HS-27A (cell line): ENCODE data around the gene PMEL.
A peak's percentile ranks its signal among the peaks of the same experiment; 100 is the strongest.
"Not testable (repeated sequence)": the region's sequence is repeated elsewhere in the genome, so short reads cannot be mapped to it uniquely, and the experiment has no call there.

Experiments
- DNase-seq: peaks from one replicate; pipeline ENCODE4 v3.0.0-alpha.2; 2012; ENCODE audit warnings: low read depth, missing footprints

Gene PMEL

GRCh38 chr12:55942055-55942454 lies 23.8 kb downstream of the PMEL start:
- no peak for DNase-seq

DNA sequence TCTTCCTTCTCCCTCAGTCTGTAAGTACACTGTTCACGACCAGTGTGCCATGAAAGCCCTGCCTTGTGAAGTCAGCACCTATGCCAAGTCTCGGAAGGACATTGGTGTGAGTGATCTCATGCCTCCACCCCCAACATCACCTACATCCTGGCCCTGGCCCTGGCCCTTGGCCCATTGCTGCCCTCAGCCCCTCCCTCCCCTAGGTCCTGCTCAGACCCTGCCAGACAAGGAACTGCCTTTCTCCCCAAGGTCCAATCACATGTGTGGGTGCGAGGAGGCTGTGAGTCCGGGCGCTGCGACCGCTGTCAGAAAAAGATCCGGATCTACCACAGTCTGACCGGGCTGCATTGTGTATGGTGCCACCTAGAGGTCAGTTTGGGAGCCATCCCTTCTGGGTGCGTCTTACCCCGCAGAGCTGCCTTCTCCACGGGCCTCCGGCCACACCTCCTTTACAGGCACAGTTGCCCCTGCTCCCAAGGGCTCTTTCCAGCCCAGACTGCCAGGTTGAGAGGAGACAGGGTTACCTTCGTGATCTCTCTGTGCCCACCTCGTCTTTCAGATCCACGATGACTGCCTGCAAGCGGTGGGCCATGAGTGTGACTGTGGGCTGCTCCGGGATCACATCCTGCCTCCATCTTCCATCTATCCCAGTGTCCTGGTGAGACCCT lies 25.6 kb downstream of the PMEL start:
- no peak for DNase-seq

GRCh38 chr12:55938826-55939501 lies 26.9 kb downstream of the PMEL start:
- DNase-seq: no peak

DNA sequence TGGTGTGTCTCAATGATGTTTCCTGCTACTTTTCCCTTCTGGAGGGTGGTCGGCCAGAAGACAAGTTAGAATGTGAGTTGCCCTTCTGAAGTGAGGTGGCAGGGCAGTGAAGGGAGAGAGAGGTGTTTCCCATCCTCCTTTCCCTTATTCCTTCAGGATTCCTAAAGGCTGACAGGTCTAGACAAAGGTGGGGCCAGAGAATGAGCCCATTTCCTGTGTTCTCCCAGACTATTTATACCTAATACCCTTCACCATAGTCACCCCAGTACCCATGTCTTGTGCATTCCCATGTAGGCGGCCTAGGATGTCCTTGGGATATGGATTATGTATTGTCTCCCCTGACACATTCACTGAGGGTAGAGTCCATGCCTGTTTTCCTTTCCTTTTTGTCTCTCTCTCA lies 27.9 kb downstream of the PMEL start:
- no peak for DNase-seq

DNA sequence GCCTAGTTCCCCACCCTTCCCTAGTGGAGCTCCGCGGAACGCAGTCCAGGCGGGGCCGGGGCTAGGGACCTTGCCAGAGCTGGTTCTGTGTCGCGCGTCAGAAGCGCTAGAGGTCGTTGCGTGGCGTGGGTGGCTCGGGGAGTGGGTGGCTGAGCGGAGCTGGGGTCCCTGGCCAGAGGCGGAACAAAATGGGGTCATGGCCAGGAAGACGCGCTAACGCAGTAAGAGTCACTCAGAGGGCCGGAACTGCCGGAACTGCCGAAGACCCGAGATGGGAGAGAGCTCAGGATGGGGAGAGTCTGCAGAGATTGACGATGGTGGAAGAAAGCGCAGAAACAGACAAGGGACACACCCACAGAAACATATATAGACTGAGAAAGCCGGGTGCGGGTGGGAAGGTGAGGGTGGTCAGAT lies 30.1 kb downstream of the PMEL start:
- DNase-seq: no peak

- DNase-seq: no peak
Measured at GRCh38 chr12:55934773-55935172, 31.1 kb downstream of the PMEL start.

GRCh38 chr12:55933799-55934742 lies 31.8 kb downstream of the PMEL start:
- DNase-seq: no peak

- no peak for DNase-seq
Measured at GRCh38 chr12:55933169-55933798, 32.6 kb downstream of the PMEL start.

- DNase-seq: no peak
Measured at GRCh38 chr12:55932551-55932910, 33.3 kb downstream of the PMEL start.

DNA sequence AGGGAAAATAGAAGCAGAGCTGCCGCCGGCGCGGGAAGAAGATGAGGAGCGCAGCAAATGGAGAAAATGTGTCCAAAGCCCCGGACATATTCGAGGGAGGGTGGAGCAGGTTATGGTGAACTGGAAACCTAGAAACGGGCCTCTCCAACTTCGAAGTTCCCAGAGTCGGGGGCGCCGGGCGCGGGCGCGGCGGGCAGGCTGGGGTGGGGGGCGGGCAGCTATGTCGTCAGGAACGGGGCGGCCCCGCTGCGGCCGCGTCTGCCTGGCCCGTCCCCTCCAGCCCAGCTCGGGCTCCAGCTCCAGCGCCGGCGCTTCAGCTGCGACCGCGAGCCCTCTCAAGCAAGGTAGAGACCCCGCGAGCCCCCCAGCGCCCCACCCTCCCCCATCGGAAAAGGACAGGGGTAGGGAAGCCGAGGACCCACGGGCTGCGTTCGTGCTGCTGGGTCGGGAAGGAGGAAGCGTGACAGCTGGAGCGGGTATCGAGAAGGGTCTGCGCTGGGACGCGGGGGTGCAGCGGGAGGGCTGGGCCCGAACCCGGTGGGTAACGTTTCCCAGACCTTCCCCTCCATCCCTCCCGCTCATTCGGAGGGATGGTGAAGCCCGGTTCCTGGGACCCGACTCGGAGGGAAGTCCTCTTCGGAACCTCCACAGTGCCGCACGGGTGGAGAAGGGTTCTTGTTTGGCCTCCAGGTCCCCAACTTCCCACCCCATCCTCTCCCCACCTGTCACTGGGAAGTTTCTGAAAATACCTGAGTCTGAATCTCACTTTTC lies 33.9 kb downstream of the PMEL start:
- DNase-seq: no peak

- DNase-seq: no peak
Measured at GRCh38 chr12:55931317-55931779, 34.5 kb downstream of the PMEL start.

- DNase-seq: no peak
Measured at GRCh38 chr12:55930771-55931316, 35.0 kb downstream of the PMEL start, which contains the start of gene DGKA. Gene DGKA (plus strand): TSS chr12:55931162. CDS start chr12:55936504, 5,342 bp downstream.

- DNase-seq: no peak
Measured at GRCh38 chr12:55929306-55929791, 36.5 kb downstream of the PMEL start.

GRCh38 chr12:55927588-55928502 lies 38.0 kb downstream of the PMEL start, which contains the start of gene PYM1:
Gene PYM1 (minus strand): TSS chr12:55927894. CDS start chr12:55927761, 133 bp downstream.
- DNase-seq: no peak

DNA sequence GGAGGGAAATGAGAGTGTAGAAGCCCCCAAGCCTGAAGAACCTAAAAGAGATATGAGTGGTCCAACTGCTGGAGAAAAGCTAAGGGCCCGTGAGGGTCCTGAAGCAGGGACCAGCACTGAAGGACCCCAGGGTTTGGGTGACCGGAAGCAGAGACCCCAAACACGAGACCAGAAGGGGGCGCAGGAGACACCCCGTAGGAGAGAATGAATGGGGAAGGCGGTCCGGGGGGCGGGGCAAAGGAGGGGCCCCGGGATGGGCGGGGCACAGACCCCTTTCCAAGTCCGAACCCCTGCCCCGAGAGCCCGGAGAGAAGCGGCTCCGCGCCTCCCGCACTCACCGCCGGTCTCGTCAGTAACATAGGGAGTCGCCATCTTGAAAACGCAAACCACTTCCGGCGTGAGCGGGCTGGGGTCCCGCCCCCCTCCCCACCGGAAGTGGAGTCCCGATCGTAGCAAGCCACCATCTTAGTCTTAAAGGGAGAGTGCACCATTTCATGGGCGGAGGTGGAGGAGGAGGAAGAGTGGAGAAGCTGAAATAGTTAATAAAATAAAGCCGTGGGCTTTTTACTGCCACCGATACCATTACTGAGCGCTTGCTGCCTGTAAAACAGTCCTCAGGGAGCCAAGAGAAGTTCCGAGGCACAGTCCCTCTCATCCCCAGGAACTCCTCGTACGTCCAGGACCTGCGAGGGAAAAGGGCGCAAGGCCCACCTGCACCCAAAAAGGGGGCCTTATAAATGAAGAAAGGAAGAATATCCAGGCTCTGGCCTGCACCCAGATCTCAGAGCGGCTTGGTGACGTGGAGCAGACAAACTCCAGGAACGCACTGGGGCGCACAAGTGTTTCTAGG lies 38.9 kb downstream of the PMEL start:
- DNase-seq: peak; percentile 82

DNA sequence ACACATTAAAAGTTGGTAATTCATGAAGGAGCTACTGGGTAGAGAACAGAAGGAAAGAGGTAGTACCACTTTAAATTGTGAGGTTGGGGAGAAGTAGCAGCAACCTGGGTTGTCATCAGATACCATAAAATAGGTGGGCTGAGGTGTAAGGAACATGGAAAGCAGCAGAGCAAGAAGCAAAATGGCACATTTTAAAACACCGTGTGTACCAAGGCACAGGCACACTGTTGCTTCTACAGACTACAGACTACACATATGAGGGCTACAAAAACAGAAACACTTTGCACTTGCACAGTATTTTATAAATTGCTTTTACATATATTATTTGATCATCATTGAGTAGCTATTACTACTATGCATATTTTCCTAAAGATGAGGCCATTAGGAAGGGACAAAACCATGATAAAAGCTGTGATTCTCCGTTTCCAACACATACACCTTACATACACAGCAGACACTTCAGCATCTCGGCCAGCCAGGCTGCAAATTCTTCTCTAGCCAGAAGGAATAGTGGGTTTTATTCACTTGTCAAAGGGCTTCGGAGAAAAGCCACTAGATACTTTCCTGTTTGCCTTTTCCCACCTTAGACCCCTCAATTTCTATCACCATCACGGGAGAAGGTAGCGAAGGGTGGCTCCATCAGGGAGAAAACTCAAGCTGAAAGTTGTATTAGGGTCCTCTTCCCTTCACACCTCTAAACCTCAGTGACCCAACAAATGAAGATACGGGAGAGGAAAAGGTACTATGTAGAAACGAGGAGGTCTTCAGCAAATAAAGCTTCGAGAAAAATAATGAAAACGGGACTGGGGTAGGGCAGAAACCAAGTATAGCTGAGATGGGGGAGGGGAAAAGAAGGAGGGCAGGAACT lies 39.7 kb downstream of the PMEL start:
- DNase-seq: no peak

DNA sequence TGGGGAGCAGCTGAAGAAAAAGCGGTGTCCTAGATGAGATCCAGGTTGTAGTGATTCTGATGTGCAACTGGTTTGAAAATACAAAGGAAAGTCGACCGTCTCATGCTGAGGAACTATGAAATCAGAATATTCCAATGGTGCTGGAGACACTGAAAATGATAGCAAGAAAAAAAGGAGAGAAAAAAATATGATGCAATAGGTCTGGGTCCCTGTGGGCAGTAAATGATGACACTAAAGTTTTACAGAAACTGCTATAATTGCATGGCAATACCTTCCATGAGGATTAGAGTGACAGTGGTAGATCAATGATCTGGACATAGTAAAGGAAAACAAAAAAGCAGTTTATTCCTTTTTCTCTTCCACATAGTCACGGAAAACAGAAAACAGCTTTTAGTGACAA lies 40.5 kb downstream of the PMEL start:
- DNase-seq: no peak

DNA sequence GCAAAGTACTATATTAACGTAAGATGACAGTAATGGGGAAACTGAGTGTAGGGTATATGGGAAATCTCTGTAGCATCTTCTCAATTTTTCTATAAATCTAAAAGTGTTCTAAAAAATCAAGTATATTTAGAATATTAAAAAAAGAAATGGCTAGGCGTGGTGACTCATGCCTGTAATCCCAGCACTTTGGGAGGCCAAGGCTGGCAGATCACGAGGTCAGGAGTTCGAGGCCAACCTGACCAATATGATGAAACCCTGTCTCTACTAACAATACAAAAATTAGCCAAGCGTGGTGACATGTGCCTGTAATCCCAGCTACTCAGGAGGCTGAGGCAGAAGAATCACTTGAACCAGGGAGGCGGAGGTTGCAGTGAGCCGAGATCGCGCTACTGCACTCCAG lies 42.2 kb downstream of the PMEL start:
- DNase-seq: not testable (repeated sequence)
